Muscle of arm (tissue), 12 donors: Measurements from ENCODE around the gene PTCD3. TPM values are rescaled to one million over a fixed set of nuclear protein-coding genes. Genes with fewer than 3 reads are reported as not detected.

ENCODE experiments used
- DNase-seq: peaks from one replicate; pipeline ENCODE4 v3.0.0-alpha.2; 2013
- polyA plus RNA-seq, 12 donors: library from polyadenylated mRNA; unstranded; fragments of 120-200 nt; gene quantifications; one replicate each; pipeline ENCODE4 v1.2.1, GENCODE V29; 2013; ENCODE audit not compliant: insufficient read length in 12 of 12

PTCD3 gene
- polyA plus RNA-seq, 12 donors: 55.1 to 275 (median 83.8) TPM

- peak; percentile 63 for DNase-seq
These were observed 27.1 kb upstream of the PTCD3 start for GRCh38 chr2:86078774-86079545.

- peak; percentile 66 for DNase-seq
These were observed 25.8 kb upstream of the PTCD3 start for GRCh38 chr2:86079981-86080911.

- no peak for DNase-seq
These were observed 24.3 kb upstream of the PTCD3 start for GRCh38 chr2:86081724-86082123.

GRCh38 chr2:86082756-86083155 is 23.3 kb upstream of the PTCD3 start:
- no peak for DNase-seq

- DNase-seq: no peak
These were observed 17.8 kb upstream of the PTCD3 start for GRCh38 chr2:86087936-86088850.

- no peak for DNase-seq
These were observed 11.8 kb upstream of the PTCD3 start for GRCh38 chr2:86094229-86094628.

GRCh38 chr2:86097114-86097896 is 8.7 kb upstream of the PTCD3 start:
- no peak for DNase-seq

- DNase-seq: no peak
These were observed 8.1 kb upstream of the PTCD3 start for GRCh38 chr2:86097913-86098312.

GRCh38 chr2:86102157-86102556 is 3.9 kb upstream of the PTCD3 start:
- DNase-seq: no peak

- peak; percentile 95 for DNase-seq
These were observed 625 bp upstream of the PTCD3 start, which contains the start of gene POLR1A for GRCh38 chr2:86105252-86105968. Gene POLR1A (minus strand): TSS chr2:86105886. CDS start chr2:86105776, 110 bp downstream.

GRCh38 chr2:86107031-86107430 is 996 bp downstream of the PTCD3 start:
- no peak for DNase-seq

- DNase-seq: no peak
These were observed 12.1 kb downstream of the PTCD3 start for GRCh38 chr2:86118130-86118529.

GRCh38 chr2:86123328-86123925 is 17.4 kb downstream of the PTCD3 start:
- DNase-seq: no peak

- no peak for DNase-seq
These were observed 18.6 kb downstream of the PTCD3 start for GRCh38 chr2:86124683-86125082.

GRCh38 chr2:86134709-86135108 is 28.7 kb downstream of the PTCD3 start:
- DNase-seq: no peak

GRCh38 chr2:86135653-86136052 is 29.6 kb downstream of the PTCD3 start:
- no peak for DNase-seq

GRCh38 chr2:86136141-86136540 is 30.1 kb downstream of the PTCD3 start:
- DNase-seq: no peak

GRCh38 chr2:86138736-86139625 is 32.9 kb downstream of the PTCD3 start:
- no peak for DNase-seq

GRCh38 chr2:86139981-86140380 is 33.9 kb downstream of the PTCD3 start:
- DNase-seq: no peak
